ENCODE measurements around the gene NKX2-2.

The NKX2-2 gene

DNA sequence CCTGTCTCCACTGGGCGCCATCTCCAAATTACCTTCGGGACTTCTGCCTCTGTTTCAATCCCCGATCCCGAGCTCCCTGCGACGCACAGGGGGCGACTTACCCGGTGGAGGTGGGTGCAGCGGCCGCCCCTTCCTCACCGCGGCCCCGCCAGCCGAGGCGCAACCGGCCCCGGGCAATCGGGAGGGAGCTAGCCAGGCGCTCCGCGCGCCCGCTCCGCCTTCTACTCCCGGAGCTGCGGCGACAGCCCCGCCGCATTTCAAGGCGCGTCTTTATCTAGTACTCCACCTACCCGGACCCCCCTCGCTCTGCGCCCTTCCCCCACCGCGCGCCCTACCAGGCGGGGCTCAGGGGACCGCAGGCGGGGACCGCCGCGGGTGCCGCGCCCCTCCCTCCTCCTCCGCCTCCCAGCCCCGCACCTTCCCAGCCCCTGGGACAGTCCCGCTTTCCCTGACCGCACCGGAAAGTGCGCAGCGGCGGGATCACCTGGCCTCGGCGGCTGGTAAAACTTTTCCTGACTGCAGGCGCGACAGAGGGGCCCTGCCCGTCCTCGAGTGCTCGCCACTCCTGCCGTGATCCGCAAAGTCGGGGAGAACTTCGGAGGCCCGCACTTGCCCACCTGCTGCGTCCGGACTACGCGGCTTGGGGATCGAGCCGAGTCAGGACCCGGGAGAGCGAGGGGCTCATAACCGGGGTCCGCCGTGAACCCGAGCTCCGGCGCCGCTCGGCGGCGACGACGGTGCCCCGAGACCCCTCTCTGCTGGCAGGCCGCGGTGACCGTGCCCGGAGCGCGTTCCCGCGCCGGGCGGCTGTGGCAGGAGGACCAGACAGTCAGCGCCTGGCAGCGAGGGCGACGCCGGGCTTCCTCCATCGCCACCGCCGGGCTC lies 8.0 kb upstream of the NKX2-2 start:
- no peak for DNase-seq

DNA sequence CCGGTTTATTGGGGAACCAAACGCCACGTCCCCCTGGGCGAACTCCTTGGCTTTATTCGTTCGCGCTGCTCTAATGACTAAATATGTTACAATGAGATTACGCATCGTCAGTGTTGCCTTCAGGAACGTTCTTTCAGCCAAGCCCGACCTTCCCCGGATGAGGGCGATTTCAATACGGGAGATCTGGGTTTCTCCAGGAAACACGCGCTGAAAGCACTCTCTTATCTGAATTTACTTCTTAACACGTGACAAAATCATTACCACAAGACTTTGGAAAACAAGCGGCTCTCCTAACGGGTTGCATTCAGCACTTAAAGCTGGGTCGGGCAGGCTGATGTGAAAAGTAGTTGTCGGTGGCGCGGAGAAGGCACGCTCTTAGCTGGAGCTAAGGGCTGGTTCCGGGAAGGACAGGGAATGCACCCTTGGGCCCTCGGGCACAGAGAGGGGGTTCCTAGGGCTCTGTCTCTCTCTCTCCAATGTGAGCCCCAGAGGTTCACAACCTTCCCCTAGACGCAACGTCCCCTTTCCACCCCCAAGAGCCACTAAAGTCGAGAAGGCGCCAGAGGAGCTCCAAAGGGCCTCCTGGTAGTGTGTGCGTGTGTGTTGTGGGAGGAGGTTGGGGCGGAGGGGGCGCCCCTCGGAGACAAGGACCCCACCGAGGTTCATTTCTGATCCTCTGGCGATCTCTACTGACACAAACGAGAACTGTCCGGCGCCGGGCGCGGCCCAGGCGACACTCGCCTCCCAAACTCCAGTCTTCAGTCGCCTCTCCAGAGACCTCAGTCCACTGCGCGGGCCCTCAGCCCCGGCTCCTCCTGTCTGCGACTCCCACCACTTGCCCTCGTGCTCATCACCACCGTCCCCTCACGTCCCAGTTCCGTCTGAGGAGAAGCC lies 7.1 kb upstream of the NKX2-2 start:
- DNase-seq = no peak

GRCh38 chr20:21519136-21519584 lies 5.3 kb upstream of the NKX2-2 start:
- DNase-seq = no peak

DNA sequence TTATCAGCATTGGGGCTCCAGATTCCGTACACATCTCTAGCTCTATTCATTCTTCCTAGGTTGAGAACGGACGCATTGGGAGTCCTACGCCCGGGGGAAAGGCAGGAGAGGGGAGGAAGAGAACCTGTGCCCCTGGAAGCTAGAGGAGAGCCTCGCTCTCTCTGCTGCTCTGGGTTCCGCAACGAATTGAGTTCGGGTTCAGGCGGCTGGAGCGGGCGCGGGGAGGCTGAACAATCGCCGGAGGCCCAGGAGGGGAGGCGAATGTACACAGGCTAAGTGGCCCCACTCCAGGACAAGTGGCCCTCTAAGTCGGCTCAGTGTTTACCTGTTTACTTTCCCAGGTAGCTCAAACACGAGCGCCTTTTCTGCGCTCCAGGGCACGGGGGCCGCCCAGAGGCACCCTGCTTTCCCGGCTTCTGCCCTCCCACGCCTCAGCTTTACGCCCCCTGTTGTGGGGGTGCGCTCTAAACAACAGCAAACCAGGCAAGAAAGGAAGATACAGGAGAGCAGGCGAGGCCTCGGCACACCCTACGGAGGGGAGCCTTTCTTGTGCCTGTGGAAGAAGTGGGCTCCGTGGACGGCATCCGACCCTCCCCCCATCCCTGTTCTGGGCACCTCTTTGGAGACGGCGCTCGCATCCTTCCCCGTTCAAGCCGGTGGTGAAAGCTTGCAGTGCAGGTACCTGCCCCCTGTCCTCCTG lies 4.6 kb upstream of the NKX2-2 start:
- DNase-seq = no peak

DNA sequence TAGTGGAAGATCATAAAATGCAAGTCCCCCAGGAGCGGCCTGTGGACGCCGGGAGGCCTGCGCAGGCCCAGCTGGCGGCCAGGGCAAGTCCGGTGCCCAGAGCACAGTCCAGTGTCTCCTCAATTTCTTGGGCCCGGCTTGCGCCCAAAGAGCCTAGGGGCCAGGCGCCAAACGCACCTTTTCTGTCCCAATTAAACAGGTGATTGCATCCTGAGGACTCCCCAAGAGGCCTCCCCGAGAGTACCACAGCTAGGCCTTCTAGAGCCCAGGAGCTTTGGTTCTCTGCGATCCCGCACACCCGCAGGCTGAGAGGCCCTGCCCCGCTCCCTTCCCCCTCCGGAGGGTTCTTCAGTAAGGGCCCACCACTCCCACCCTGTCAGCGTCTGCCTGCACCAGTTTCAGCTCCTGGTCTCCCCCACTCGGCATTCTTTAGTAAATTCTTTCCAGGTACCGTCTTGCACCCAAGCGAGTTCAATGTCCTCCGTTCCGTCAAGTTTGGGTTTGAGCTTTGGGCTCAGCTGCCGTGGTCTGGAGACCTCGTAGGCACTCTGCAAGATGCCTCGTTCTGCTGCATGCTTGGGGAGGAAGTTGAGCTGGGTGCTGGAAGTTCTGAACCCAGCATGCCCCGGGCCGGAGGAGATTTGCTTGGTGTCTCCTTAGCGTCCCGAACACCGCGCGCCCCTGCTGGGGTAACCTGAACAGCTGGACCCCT lies 3.9 kb upstream of the NKX2-2 start:
- DNase-seq = no peak

DNA sequence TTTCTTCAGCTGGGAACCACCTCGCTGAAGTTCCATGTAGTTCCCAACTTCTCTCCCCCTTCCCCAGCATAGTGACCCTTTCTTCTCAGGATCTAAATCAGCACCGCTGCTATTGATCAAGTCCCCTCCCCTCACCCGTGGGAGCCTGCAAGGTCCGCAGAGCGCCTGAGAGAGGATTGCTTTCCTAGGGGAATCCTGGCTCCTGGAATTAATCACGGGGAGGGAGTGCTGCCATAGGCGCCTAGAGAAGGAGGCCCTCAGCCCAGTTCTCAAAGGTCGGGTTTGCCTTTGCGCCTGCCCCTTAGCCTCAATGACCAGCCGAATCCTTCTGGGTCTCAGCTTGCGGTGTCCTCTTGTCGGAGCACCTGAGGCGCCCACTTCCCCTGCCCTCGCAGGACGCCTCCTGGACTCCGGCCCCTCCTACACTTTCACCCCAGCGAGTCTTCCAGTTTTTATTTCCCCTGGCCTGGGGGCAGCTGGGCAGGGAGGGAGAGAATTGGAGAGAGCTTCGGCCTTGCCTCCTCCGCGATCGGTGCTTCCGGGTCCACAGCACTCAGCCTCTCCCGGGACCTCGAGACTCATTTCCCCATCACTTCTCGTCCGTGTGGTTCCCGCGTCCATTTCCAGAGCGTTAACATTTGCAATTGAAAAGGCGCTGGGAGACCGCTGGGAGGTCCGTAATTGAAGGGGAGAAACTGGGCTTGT lies 3.1 kb upstream of the NKX2-2 start:
- DNase-seq = no peak

DNA sequence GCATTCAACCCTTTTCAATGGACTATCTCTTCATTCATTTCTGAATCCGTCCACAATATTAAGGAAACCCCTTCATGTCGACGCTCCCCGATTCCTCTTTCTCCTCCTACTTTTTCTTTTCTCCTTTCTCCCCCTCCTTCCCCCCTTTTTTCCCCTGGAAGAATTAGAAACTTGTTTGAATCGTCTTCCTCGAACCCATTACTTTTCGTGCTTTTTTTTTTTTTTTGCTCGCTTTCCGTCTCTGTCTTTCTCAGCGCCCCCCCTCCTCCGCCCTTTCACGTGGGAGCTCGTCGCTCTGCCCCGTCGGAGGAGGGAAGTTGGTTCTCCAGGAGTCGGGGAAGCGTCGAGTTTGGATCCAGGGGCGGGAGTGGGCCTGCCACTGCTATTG lies 2.3 kb upstream of the NKX2-2 start:
- DNase-seq = no peak

- DNase-seq = no peak
Observed at GRCh38 chr20:21515300-21516179, 1.7 kb upstream of the NKX2-2 start.

- DNase-seq = no peak
Observed at GRCh38 chr20:21514553-21515251, 838 bp upstream of the NKX2-2 start.

DNA sequence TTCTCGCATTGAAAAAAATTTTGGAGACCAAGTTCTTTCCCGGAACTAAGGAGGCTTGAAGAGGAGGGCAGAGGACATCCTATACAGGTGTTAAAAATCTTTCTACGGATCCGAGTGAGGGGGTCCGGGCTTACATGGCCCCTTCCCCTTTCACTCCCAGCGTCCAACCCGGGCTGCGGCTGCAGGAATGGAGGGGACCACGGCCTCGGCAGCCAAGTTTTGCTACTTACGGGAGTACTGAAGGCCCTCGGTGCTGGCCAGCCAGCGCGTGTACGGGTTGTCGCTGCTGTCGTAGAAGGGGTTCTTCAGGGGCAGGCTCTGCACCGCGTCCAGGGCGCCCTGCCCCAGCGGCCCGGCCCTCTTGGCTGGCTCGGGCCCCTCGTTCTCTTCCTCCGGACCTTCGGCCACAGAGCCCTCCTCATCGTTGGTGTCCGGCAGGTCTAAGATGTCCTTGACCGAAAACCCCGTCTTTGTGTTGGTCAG lies 642 bp downstream of the NKX2-2 start:
- no peak for DNase-seq

DNA sequence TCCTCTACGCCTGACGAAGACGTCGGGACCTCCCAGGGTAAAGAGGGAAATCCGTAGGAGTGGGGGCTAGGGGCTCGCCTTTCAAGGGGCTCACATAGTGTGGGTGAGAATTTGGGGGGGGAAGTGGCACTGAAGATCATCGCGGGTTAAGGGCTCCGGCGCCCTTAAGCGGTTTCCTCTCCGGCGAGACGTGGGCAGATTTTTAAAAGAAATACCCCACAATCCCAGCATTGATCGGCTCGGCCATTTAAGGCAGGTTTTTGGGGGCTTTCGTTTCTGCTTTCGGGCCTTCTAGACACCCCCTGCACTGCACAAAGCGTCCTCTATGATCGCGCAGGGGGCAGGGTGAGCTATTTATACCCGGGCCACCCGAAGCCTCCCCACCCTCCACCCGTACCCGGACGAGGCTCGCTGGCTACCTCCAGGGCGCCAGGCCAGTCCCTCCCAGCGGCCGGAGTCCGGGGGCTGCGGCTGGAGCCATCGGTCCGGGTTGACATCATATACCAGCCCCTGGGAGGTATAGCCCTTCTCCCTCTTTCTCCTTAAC lies 1.2 kb downstream of the NKX2-2 start:
- DNase-seq = no peak

DNA sequence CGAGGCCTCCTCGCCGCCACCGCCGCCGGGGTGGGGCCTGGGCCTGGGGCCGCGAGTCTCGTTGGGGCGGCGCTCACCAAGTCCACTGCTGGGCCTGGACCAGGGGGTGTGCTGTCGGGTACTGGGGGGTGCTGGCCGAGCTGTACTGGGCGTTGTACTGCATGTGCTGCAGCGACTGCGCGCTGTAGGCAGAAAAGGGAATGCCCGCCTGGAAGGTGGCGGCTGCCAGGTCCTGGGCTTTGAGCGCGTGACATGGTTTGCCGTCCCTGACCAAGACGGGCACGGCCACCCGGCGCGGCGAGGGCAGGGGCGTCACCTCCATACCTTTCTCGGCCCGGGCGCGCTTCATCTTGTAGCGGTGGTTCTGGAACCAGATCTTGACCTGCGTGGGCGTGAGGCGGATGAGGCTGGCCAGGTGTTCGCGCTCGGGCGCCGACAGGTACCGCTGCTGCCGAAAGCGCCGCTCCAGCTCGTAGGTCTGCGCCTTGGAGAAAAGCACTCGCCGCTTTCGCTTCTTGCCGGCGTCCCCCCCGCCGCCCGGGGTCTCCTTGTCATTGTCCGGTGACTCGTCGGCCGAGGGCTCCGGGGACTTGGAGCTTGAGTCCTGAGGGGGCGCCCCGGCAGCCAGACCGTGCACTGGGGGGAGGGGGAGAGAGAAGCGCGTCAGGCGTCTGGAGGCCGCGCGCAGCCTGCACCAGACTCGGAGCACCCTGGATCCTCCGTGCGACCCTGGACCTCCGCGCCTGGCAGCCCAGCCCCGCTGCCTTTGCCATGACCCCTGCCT lies 1.8 kb downstream of the NKX2-2 start:
- DNase-seq = no peak

GRCh38 chr20:21511485-21511849 lies 2.4 kb downstream of the NKX2-2 start:
- no peak for DNase-seq

- no peak for DNase-seq
Observed at GRCh38 chr20:21510414-21511384, 3.2 kb downstream of the NKX2-2 start.

- DNase-seq = no peak
Observed at GRCh38 chr20:21509597-21510371, 4.1 kb downstream of the NKX2-2 start.

DNA sequence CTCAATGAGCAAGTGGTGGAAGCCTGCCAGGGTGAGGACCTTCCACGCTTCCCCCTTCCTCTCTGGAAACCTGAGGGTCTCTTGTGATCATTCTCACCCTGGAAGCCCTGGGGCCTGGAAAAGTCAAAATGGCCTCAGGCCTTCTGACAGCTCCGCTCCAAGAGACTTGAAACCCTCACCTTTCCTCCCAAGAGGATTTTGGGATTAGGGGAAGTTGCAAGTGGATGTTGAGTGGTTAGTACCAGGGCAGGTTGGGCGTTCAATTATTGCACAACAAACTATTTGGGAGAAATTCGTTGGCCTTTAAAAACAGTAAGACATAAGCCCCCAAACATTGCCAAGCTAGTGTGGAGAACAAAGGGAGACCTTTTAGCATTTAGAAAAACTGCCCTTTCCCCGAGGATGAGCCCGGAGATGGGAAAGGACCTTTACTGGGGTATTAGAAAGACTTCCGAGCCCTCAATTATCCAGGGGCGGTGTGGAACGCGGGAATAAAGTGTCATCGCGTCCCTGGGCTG lies 4.7 kb downstream of the NKX2-2 start:
- DNase-seq = no peak

All from stimulated activated CD4-positive, alpha-beta T cell treated with anti-CD3 and anti-CD28 coated beads, Interleukin-4, amount 100 ng/mL, for 24 hours (primary cell).